CD4-positive, alpha-beta T cell treated with Interferon alpha-2 for 1 hour (primary cell): ENCODE measurements around the gene BRINP2.
"Not testable (repeated sequence)": the region's sequence is repeated elsewhere in the genome, so short reads cannot be mapped to it uniquely, and the experiment has no call there.

Source experiments
- DNase-seq, 2 donors: peaks; one replicate each; pipeline ENCODE4 v3.0.0-alpha.2; 2020 to 2022

BRINP2 gene

DNA sequence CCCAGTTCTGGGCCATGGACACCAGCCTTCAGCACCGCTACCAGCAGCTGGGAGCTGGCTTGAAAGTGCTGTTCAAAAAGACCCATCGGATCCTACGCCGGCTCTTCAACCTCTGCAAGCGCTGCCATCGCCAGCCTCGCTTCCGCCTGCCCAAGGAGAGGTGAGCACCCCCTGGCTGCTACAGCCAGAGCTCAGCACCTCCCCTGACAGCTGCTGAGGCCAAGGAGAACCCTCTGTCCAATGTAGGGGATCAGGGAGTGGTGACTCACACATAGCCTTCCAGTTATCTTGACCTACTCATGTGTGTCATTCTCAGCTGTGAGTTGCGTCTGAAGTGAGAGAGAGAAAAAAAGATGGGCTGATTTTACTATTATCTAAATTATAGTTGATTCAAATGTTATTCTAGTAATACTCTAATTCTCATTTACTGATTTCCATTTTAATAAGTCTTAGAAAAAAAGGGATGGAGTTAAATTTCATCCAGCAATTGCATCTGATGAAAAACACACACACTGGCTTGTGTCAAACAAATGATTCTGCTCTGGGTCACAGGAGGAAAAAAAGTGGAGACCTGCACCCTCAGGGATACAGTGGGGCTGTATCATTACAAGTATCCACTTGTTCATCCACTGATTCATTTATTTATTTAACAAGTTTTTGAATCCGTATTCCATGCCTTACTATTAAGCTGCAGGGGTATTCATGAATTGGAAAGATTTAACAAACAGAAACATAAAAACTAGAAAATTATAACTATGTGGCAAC lies 108.0 kb downstream of the BRINP2 start:
- no peak for DNase-seq

GRCh38 chr1:177281901-177282300 lies 111.1 kb downstream of the BRINP2 start:
- no peak for DNase-seq

DNA sequence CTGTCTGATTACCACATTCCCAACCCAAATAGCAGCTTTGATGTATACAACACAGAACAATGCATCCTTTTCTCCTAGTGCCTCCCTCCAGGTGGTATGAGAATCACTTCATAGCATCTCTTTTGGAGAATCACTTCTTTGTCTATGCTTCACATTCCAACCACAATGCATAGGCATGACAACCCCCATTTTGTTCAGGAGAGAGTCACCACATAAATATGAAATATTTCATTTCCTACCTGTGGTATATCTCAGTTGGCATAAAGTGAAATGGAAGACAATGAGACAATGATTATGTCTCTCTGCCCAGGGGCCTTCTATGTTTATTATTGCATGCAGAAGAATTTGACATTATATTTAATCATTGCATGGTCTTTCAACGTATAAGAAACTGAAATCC lies 112.2 kb downstream of the BRINP2 start:
- no peak for DNase-seq

GRCh38 chr1:177283380-177283779 lies 112.6 kb downstream of the BRINP2 start:
- no peak for DNase-seq

- DNase-seq: no peak
These were observed 115.6 kb downstream of the BRINP2 start for GRCh38 chr1:177286396-177286795.

GRCh38 chr1:177287270-177287669 lies 116.5 kb downstream of the BRINP2 start:
- DNase-seq: no peak

GRCh38 chr1:177287994-177288393 lies 117.2 kb downstream of the BRINP2 start:
- DNase-seq: no peak

DNA sequence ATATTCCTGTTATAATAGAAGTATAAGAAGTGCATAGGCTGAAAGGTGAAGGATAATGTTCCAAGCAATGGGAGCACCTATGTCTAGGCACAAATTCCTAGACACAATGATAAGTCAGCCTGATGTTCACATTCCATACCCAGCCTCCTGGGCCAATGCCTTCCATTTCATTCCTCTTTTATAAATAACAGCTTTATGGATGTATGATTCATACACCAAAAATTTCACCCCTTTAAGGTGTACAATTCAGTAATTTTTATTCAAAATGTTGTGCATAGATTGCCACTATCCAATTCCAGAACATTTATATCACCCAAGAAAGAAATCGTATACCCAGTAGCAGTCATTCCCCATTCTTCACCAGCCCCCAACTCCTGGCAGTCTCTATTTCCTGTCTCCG lies 118.8 kb downstream of the BRINP2 start:
- no peak for DNase-seq

- DNase-seq: no peak
These were observed 129.7 kb downstream of the BRINP2 start for GRCh38 chr1:177300431-177300830.

- no peak for DNase-seq
These were observed 130.8 kb downstream of the BRINP2 start for GRCh38 chr1:177301425-177302124.

GRCh38 chr1:177302357-177303044 lies 131.7 kb downstream of the BRINP2 start:
- no peak for DNase-seq

GRCh38 chr1:177305040-177306018 lies 134.6 kb downstream of the BRINP2 start:
- no peak for DNase-seq

GRCh38 chr1:177306019-177306415 lies 135.3 kb downstream of the BRINP2 start:
- no peak for DNase-seq

- DNase-seq: no peak
These were observed 136.2 kb downstream of the BRINP2 start for GRCh38 chr1:177306981-177307380.

GRCh38 chr1:177307771-177308170 lies 137.0 kb downstream of the BRINP2 start:
- DNase-seq: no peak

GRCh38 chr1:177309880-177310279 lies 139.1 kb downstream of the BRINP2 start:
- DNase-seq: no peak

GRCh38 chr1:177310326-177310725 lies 139.6 kb downstream of the BRINP2 start:
- DNase-seq: no peak

GRCh38 chr1:177311111-177311510 lies 140.4 kb downstream of the BRINP2 start:
- DNase-seq: no peak

DNA sequence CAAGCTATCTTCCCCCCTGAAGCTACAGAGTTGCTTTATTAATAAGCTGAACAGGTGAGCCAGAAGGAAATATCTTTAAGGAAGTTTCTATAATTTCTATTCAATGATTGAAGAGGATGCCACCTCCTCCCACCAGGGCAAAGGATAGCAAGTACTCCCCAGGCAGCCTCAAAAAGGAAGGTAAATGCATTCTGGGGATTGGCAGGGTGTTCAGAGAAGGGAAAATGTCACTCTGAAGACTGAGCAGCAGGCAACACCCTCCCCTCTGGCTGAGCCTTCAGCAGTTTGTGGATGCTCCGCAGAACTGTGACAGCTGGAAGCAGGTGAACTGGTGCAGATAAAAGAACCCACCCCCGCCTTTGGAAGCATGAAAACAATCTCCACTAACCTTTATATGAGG lies 140.8 kb downstream of the BRINP2 start:
- DNase-seq: no peak

DNA sequence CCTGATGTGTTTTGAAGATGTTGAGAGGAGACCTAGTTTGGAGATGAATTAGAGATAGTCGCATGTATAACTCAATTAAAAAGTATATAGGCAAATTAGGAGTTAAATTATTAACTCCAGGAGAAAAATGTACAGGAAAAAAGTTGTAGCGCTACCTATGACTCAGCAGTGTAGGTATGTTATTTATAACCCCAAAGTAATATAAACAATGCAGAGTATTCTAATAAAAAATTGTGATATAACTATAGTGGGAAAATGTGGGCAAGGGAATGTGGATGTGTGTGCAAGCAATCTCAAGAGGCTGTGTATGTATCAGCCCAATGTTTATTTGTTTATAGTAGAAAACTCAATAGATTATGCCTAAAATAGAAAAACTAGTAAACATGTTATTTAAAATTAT lies 144.5 kb downstream of the BRINP2 start:
- DNase-seq: no peak

- no peak for DNase-seq
These were observed 145.0 kb downstream of the BRINP2 start for GRCh38 chr1:177315761-177316160.

DNA sequence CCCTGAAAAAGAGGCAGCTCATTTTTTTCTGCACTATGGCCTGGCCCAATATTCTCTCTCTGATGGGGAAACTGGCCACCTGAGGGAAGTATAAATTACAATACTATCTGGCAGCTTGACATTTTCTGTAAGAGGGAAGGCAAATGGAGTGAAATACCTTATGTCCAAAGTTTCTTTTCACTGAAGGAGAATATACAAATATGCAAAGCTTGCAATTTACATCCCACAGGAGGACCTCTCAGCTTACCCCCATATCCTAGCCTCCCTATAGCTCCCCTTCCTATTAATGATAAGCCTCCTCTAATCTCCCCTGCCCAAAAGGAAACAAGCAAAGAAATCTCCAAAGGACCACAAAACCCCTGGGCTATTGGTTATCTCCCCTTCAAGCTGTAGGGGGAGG lies 150.7 kb downstream of the BRINP2 start:
- not testable (repeated sequence) for DNase-seq

- no peak for DNase-seq
These were observed 157.5 kb downstream of the BRINP2 start for GRCh38 chr1:177328251-177328650.
